ENCODE measurements around the gene VEZT. TPM values are rescaled to one million over a fixed set of nuclear protein-coding genes. Genes with fewer than 3 reads are reported as not detected.
"Not testable (repeated sequence)": the region's sequence is repeated elsewhere in the genome, so short reads cannot be mapped to it uniquely, and the experiment has no call there.

VEZT gene
- 77.4 TPM for total RNA-seq
- long read RNA-seq, full-length matches to known transcripts = 30 of 74 reads
- long read RNA-seq, partial matches to known transcripts = 4 of 74 reads
- long read RNA-seq, other reads (novel, unspliced or antisense) = 40 of 74 reads

- DNase-seq (ENCODE audit: low spot score) = peak; percentile 99
- intact Hi-C loops (cut with DNase I) = loop anchor here (2.0 to 5.0 kb wide), 4 partner anchors 75 to 255 kb away; partner anchors contain the start of gene METAP2
Measured at GRCh38 chr12:95217377-95218149, at the start of gene VEZT, which contains the start of gene FGD6. Gene VEZT (plus strand): TSS chr12:95217807. CDS start chr12:95217851, 44 bp downstream. Gene FGD6 (minus strand): TSS chr12:95217467. CDS start chr12:95217240, 227 bp downstream.

- intact Hi-C loops (cut with DNase I) = no loop called here
- DNase-seq (ENCODE audit: low spot score) = no peak
Measured at GRCh38 chr12:95168746-95169145, 48.9 kb upstream of the VEZT start.

GRCh38 chr12:95169368-95169767, 48.2 kb upstream of the VEZT start:
- no peak for DNase-seq (ENCODE audit: low spot score)
- intact Hi-C loops (cut with DNase I) = no loop called here

GRCh38 chr12:95173392-95174251, 44.0 kb upstream of the VEZT start:
- DNase-seq (ENCODE audit: low spot score) = peak; percentile 78
- intact Hi-C loops (cut with DNase I) = loop anchor here (5.0 kb wide), 1 partner anchor 34 kb away; no protein-coding TSS in a partner anchor

GRCh38 chr12:95177201-95177768, 40.3 kb upstream of the VEZT start:
- no peak for DNase-seq (ENCODE audit: low spot score)
- intact Hi-C loops (cut with DNase I) = no loop called here

GRCh38 chr12:95178136-95178535, 39.5 kb upstream of the VEZT start:
- no peak for DNase-seq (ENCODE audit: low spot score)
- intact Hi-C loops (cut with DNase I) = no loop called here

- no peak for DNase-seq (ENCODE audit: low spot score)
- intact Hi-C loops (cut with DNase I) = no loop called here
Measured at GRCh38 chr12:95179011-95179410, 38.6 kb upstream of the VEZT start.

GRCh38 chr12:95181103-95181502, 36.5 kb upstream of the VEZT start:
- no peak for DNase-seq (ENCODE audit: low spot score)
- intact Hi-C loops (cut with DNase I) = no loop called here

- intact Hi-C loops (cut with DNase I) = no loop called here
- DNase-seq (ENCODE audit: low spot score) = no peak
Measured at GRCh38 chr12:95182868-95183415, 34.7 kb upstream of the VEZT start.

GRCh38 chr12:95184121-95184520, 33.5 kb upstream of the VEZT start:
- DNase-seq (ENCODE audit: low spot score) = no peak
- intact Hi-C loops (cut with DNase I) = no loop called here

- intact Hi-C loops (cut with DNase I) = no loop called here
- DNase-seq (ENCODE audit: low spot score) = no peak
Measured at GRCh38 chr12:95185072-95185471, 32.5 kb upstream of the VEZT start.

- intact Hi-C loops (cut with DNase I) = no loop called here
- no peak for DNase-seq (ENCODE audit: low spot score)
Measured at GRCh38 chr12:95185854-95186253, 31.8 kb upstream of the VEZT start.

GRCh38 chr12:95187865-95188415, 29.7 kb upstream of the VEZT start:
- DNase-seq (ENCODE audit: low spot score) = no peak
- intact Hi-C loops (cut with DNase I) = no loop called here

- intact Hi-C loops (cut with DNase I) = no loop called here
- no peak for DNase-seq (ENCODE audit: low spot score)
Measured at GRCh38 chr12:95191060-95191696, 26.4 kb upstream of the VEZT start.

GRCh38 chr12:95192271-95192670, 25.3 kb upstream of the VEZT start:
- intact Hi-C loops (cut with DNase I) = no loop called here
- no peak for DNase-seq (ENCODE audit: low spot score)

- intact Hi-C loops (cut with DNase I) = no loop called here
- DNase-seq (ENCODE audit: low spot score) = no peak
Measured at GRCh38 chr12:95193139-95193538, 24.5 kb upstream of the VEZT start.

GRCh38 chr12:95195122-95195521, 22.5 kb upstream of the VEZT start:
- DNase-seq (ENCODE audit: low spot score) = no peak
- intact Hi-C loops (cut with DNase I) = no loop called here

GRCh38 chr12:95196875-95197569, 20.6 kb upstream of the VEZT start:
- DNase-seq (ENCODE audit: low spot score); intact Hi-C loops (cut with DNase I): not testable (repeated sequence)

All from cardiac septum (tissue), 1 donor.